HG02571 (cell line): ENCODE data around the gene EXTL1.
"Not testable (repeated sequence)": the region's sequence is repeated elsewhere in the genome, so short reads cannot be mapped to it uniquely, and the experiment has no call there.

Experiments
- ATAC-seq: cut with Tn5 transposase; IDR thresholded peaks from one replicate; pipeline ENCODE4 v1.9.1; 2021; ENCODE audit warnings: mild to moderate bottlenecking, moderate library complexity; ENCODE audit not compliant: unreplicated experiment

The EXTL1 gene

GRCh38 chr1:26021647-26022403, at the start of gene EXTL1:
Gene EXTL1, plus strand, starts transcription at chr1:26021775. Its CDS starts 872 bp downstream, at chr1:26022647.
- no peak for ATAC-seq

- ATAC-seq = no peak
Observed at GRCh38 chr1:25971811-25972180, 49.8 kb upstream of the EXTL1 start.

- ATAC-seq = no peak
Observed at GRCh38 chr1:25973610-25974321, 47.8 kb upstream of the EXTL1 start.

GRCh38 chr1:25977801-25978200, 43.8 kb upstream of the EXTL1 start:
- ATAC-seq = no peak

- ATAC-seq = no peak
Observed at GRCh38 chr1:25978403-25978802, 43.2 kb upstream of the EXTL1 start.

GRCh38 chr1:25979210-25979609, 42.4 kb upstream of the EXTL1 start:
- ATAC-seq = no peak

GRCh38 chr1:25985171-25985570, 36.4 kb upstream of the EXTL1 start:
- no peak for ATAC-seq

- no peak for ATAC-seq
Observed at GRCh38 chr1:25985670-25986069, 35.9 kb upstream of the EXTL1 start.

GRCh38 chr1:25986773-25987172, 34.8 kb upstream of the EXTL1 start:
- ATAC-seq = not testable (repeated sequence)

GRCh38 chr1:25987951-25988350, 33.6 kb upstream of the EXTL1 start:
- no peak for ATAC-seq

GRCh38 chr1:25989440-25990234, 31.9 kb upstream of the EXTL1 start:
- no peak for ATAC-seq

GRCh38 chr1:25990251-25990650, 31.3 kb upstream of the EXTL1 start:
- ATAC-seq = no peak

GRCh38 chr1:25990702-25991395, 30.7 kb upstream of the EXTL1 start:
- ATAC-seq = no peak

- no peak for ATAC-seq
Observed at GRCh38 chr1:25991937-25992688, 29.5 kb upstream of the EXTL1 start.

GRCh38 chr1:25992689-25993171, 28.8 kb upstream of the EXTL1 start:
- no peak for ATAC-seq

GRCh38 chr1:25993197-25993951, 28.2 kb upstream of the EXTL1 start:
- no peak for ATAC-seq

- no peak for ATAC-seq
Observed at GRCh38 chr1:25994402-25995150, 27.0 kb upstream of the EXTL1 start.

GRCh38 chr1:25996966-25997827, 24.4 kb upstream of the EXTL1 start:
- ATAC-seq = no peak
